GM19239 (cell line): ENCODE results near the gene ROR1.

ENCODE experiments used
- DNase-seq: peaks from one replicate; pipeline ENCODE4 v3.0.0; 2011; ENCODE audit warnings: low spot score; ENCODE audit not compliant: insufficient read length
- FAIRE-seq: peaks from 2 replicates; lab custom pipeline; 2011; peaks lifted over from hg19 to GRCh38; lab: Jason Lieb, UNC

The ROR1 gene

DNA sequence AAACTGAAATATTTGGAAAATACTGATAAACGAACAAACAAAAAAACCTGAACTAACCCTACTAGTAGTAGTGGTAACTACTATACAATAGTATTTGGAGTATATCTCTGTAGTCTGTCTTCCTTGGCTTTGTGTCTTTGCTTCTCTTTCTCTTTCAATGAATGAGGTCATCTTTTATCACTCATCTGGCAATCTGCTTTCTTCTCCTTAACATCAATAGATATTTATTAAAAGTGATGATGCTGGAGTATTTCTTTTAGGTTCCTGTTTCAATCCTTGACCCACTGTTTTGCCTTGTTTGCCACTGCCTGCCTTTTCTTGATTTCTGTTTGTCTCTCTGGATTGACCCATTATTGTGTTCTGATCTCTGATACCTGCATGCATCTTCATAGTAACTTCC is 71.5 kb downstream of the ROR1 start:
- DNase-seq (no peak), FAIRE-seq (no peak)

- DNase-seq (no peak), FAIRE-seq (no peak)
Measured at GRCh38 chr1:63847308-63847910, 73.6 kb downstream of the ROR1 start.

- no peak for FAIRE-seq
- no peak for DNase-seq
Measured at GRCh38 chr1:63848733-63849132, 74.9 kb downstream of the ROR1 start.

DNA sequence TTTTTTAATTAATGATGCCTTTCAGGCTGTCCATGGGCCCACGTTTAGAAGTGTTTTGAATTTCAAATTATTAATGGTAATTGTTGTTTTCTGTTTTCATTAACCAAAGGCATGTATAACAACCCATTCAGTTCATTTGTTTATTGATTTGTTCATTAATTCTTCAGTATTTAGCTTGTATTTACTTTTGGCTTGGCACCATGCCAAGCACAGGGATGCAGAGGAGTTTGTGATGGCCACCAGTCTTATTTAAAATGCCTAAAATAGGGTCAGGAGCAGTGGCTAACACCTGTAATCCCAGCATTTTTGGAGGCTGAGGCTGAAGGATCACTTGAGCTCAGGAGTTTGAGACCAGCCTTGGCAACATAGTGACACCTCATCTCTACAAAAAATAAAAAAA is 75.3 kb downstream of the ROR1 start:
- no peak for FAIRE-seq
- DNase-seq: no peak

DNA sequence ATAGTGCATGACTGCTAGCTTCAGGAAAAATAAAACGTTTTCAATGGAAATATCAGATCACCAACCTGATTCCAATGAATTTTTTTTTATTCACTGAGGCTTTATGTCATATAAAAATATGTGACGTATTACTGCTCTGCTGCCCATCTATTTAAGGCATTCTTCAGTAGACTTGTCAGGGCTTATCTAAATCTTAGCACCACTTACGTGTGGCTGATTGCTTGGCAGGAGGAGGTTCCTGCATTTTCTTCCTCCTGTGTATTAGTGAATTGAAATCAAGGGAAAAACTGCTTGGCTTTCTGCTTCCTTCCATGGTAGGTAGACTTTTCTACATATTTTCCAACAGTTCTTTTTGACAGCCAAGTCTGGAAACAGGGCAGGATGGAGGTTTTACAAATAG is 80.3 kb downstream of the ROR1 start:
- no peak for DNase-seq

DNA sequence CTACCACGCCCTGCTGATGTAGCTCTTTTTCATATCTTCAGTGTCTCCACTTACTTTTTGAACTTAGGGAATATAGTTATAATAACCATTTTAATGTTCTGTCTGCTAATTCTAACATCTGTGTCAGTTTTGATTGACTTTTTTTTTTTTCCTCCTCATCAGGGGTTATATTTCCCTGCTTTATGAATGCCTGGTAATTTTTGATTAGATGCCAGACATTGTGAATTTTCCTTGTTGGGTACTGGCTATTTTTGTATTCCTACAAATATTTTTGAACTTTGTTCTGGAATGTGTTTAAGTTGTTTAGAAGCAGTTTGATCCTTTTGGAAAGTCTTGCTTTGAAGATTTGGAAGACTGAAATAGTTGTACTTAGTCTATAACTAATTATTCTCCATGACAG is 82.1 kb downstream of the ROR1 start:
- FAIRE-seq: no peak
- no peak for DNase-seq

More for the DNA sequence above, 80.3 kb downstream of the ROR1 start:
- FAIRE-seq: no peak

DNA sequence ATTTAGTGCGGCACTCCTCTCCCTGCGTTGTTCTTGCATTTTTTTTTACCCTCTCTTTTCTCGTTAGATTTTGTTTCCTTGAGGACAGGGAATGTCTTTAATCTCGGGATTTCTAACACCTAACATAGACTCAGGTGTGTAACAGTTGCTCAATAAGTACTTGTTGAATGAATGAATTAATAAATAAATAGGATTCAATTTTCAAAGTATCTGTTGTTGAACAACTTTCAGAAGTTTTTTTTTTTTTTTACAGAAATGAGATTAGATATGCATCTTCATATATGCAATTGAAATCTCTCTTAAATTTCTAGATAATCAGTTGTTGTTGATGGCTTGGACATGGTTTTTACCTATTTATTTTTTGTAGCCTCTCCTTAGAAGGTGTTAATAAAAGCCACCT is 83.1 kb downstream of the ROR1 start:
- DNase-seq (no peak), FAIRE-seq (no peak)

- no peak for FAIRE-seq
- no peak for DNase-seq
Measured at GRCh38 chr1:63857478-63857877, 83.7 kb downstream of the ROR1 start.

GRCh38 chr1:63858153-63858552 is 84.3 kb downstream of the ROR1 start:
- no peak for FAIRE-seq
- no peak for DNase-seq

DNA sequence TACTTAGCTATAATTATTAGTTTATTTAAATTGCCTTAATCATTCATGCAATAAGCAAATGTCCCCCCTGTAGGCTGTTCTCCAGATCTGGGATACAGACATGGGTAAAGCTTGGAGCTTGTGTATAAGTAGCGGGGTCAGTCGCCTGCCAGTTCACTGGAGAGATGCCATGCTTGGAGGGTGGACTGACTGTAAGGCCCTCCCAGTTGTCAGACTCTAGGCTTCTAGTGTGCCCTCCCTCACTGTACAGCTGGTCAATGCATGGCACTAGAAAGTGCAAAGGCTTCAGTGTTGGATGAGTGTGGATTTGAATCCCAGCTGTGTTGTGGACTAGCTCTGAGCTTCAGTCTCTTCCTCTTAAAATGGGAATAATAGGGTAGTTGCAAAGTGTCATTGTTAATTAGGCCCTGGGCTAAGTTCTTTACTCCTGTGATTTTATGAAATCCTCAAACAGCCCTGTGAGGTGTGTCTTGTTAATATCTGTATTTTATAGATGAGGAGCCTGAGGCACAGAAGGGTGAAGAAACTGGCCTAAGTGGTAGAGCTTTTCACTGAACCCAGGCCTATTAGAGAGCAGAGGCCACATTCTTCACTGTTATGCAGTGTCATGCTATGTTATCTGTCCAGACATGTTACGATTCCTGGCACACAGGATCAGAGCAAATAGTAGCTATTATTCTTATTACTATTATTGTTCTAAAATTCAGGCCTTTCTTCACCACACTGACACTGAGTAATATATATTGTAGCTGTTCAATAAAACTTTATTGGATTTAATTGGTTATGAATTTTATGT is 85.9 kb downstream of the ROR1 start:
- no peak for FAIRE-seq
- no peak for DNase-seq

DNA sequence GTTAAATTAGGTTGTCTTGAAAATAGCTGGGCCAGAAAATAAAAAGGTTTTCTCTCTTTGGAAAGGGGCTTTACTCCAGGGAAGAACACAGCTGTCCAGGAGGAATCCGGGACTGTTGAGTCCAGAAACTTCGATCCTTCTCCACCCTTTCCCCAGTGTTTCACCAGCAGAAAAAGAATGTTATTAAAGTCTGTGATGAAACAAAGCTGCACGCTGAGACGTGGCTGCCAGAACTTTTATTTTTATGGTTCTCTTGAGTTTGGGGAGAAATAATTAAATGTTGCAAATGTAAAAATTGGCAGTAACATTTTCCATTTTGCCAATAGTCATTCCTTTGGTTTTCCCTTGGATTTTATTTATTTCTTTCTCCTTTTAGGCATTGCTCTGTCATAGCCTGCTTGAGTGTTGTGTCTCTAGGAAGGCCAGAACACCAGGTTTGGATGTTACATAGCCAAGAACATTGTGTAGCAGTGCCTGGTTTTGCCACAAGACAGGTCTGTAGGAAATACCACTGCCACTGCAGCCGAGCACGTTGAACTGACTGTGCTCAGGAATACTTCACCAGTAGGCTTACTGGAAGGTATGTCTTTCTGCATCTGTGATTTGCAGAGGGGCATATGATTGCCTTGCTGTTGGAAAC is 87.4 kb downstream of the ROR1 start:
- FAIRE-seq (no peak), DNase-seq (no peak)

- DNase-seq (no peak), FAIRE-seq (no peak)
Measured at GRCh38 chr1:63863145-63863544, 89.3 kb downstream of the ROR1 start.

DNA sequence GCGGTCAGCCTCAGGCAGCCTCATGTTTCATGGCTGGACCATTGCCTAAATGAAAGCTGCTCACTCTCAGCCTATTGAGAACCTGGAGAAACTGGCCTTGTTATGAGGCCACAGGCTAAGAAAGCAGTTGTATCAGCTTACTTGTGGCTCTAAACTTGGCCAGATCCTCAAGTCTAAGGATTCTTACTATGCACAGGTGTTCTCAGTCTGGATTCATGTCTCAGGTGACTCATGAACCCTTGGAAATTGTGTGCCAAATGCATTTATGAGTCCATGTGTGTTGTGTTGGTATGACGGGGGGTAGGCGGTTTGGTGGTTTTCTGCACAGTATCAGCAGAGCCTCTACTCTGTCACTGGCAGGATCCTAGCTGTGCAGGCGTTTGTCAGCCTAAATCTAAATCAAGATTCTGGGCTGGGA is 90.4 kb downstream of the ROR1 start:
- no peak for DNase-seq
- no peak for FAIRE-seq

DNA sequence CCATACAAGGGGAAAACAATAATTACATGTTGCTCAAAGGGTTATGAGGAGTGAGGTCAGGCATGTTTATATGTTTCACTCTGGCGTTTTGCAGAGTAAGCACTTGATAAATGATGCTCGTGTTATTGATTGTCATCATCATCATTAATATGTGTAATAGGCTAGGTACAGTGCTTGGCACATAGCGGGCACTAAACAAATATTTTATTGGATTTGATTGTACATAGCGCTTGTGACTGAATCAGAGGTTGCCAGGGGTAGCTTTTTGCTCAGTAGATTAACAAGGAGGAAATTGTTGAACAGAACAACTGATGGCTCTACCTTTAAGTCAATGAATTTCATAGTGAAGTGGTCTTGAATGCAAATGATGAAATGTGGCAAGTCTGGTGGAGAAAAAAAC is 91.7 kb downstream of the ROR1 start:
- FAIRE-seq (no peak), DNase-seq (no peak)

- FAIRE-seq: no peak
Measured at GRCh38 chr1:63866084-63866483, 92.3 kb downstream of the ROR1 start.

DNA sequence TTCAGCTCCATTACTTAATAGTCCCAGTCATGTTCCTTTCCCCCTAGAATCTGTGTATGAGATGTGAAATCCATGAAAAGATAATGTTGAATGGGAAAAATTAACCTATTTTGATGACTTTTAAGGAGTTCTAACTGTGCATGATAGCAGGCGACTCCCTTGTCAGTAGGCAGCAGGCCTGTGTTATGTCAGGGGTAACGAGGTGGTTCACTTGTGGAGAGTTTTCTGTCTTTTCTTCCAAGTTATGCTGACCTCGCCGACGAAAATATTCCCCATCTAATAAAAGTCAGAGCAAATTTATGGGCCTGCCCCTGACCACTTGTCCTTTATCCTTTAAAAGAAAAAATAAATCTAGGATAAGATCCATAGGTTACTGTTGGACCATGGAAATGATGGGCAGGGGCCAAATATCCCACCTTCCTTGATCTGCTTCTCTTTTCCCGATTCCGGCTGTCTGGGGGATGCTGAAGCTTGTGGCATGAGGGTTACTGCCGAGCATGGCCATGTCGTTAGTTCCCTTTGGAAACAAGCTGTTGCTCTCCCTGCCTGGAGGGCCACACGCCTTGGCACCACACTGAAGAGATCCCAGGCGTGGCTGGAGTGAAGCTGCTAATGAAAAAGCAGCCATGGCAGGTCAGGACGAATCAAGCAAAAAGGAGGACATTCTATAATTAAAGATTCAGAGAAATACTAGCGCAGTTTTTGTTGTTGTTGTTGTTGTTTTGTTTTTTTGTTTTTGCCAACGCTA is 93.8 kb downstream of the ROR1 start:
- no peak for DNase-seq
- no peak for FAIRE-seq

More at GRCh38 chr1:63866084-63866483, 92.3 kb downstream of the ROR1 start:
- DNase-seq: no peak

- DNase-seq (no peak), FAIRE-seq (no peak)
Measured at GRCh38 chr1:63868268-63868781, 94.5 kb downstream of the ROR1 start.

GRCh38 chr1:63870152-63870551 is 96.3 kb downstream of the ROR1 start:
- FAIRE-seq: no peak
- no peak for DNase-seq

- FAIRE-seq: no peak
Measured at GRCh38 chr1:63871463-63871862, 97.6 kb downstream of the ROR1 start.

GRCh38 chr1:63873751-63874150 is 99.9 kb downstream of the ROR1 start:
- no peak for DNase-seq
- FAIRE-seq: no peak

More at GRCh38 chr1:63871463-63871862, 97.6 kb downstream of the ROR1 start:
- DNase-seq: no peak
